Cardiac muscle cell (in vitro differentiated cells and primary cell): ENCODE results near the gene MAP7D2. TPM values are rescaled to one million over a fixed set of nuclear protein-coding genes. Genes with fewer than 3 reads are reported as not detected.

Experiments
- DNase-seq, 2 donors: peaks; one replicate each; pipeline versions ENCODE4 v3.0.0 to v3.0.0-alpha.2; 2010 to 2017; ENCODE audit warnings: low read depth in 1 of 2, low spot score in 1 of 2
- H3K27ac ChIP-seq: fragments of 200-600 bp; sonication (generic); 2 replicates; pipeline ENCODE4 v1.5.1; 2016
- H3K27me3 ChIP-seq: fragments of 200-600 bp; sonication (generic); 2 replicates; pipeline ENCODE4 v1.6.0; 2016; ENCODE audit warnings: control low read depth
- H3K36me3 ChIP-seq: fragments of 200-600 bp; sonication (generic); 2 replicates; pipeline ENCODE4 v1.5.1; 2016; ENCODE audit warnings: control low read depth
- H3K4me1 ChIP-seq: fragments of 200-600 bp; sonication (generic); 2 replicates; pipeline ENCODE4 v1.8.1; 2017; ENCODE audit warnings: low read depth, mild to moderate bottlenecking, mixed run types
- H3K4me3 ChIP-seq: fragments of 200-600 bp; sonication (generic); 2 replicates; pipeline ENCODE4 v1.5.1; 2016; ENCODE audit warnings: mild to moderate bottlenecking
- H3K9me3 ChIP-seq: fragments of 200-600 bp; sonication (generic); 2 replicates; pipeline ENCODE4 v1.5.1; 2017; ENCODE audit warnings: low read depth, mild to moderate bottlenecking, control low read depth
- CTCF ChIP-seq: IDR thresholded peaks from 2 replicates; pipeline ENCODE4 v1.5.1; 2012; ENCODE audit warnings: low read depth, mild to moderate bottlenecking, low read length
- polyA plus RNA-seq: library from polyadenylated mRNA; unstranded; fragments of >200 nt; fragmentation: Nextera tagmentation; extraction: Ambion mirVana; gene quantifications from 2 replicates; pipeline ENCODE4 v1.2.1, GENCODE V29; 2016
- total RNA-seq: library from RNA; depleted of rRNA; stranded (reverse); fragments of >200 nt; gene quantifications from 2 replicates; pipeline ENCODE4 v1.2.3, GENCODE V29; 2016

Gene MAP7D2
- total and polyA plus RNA-seq, 2 experiments from 2014 or later: 0.05 to 0.36 TPM

DNA sequence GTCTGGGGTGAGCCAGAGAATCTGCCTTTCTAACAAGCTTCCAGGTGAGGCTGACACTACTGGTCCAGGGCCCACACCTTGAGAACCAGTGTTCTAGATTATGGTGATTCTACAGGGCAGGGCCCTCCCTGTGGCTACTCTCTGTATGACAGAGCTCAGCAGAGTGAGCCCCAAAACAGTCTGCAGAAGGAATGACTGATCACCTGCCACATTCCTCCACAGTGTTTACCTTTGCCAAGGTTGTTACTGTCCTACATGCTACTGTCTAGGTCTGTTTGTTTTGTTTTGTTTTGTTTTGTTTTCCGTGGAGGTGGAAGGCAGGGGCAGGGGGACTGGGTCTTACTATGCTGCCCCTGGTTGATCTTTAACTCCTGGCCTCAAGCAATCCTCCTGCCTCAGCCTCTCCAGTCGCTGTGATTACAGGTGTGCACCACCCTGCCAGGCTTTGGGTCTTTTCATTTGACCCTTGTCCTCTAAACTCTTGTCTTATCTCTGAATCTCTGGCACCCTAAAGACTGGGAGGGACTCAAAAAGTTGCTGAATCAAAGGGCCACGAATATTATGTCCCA lies 45.1 kb downstream of the MAP7D2 start:
- TF ChIP-seq CTCF: no peak
- H3K4me1 ChIP-seq: no peaks in the 10 kb centered on the region
- H3K27ac ChIP-seq: no peak overlapping the region
- no peaks in the 10 kb centered on the region for H3K9me3 ChIP-seq
- DNase-seq: no peak
- H3K4me3 ChIP-seq: no peak overlapping the region
- H3K36me3 ChIP-seq: no peaks in the 10 kb centered on the region
- no peaks in the 10 kb centered on the region for H3K27me3 ChIP-seq

DNA sequence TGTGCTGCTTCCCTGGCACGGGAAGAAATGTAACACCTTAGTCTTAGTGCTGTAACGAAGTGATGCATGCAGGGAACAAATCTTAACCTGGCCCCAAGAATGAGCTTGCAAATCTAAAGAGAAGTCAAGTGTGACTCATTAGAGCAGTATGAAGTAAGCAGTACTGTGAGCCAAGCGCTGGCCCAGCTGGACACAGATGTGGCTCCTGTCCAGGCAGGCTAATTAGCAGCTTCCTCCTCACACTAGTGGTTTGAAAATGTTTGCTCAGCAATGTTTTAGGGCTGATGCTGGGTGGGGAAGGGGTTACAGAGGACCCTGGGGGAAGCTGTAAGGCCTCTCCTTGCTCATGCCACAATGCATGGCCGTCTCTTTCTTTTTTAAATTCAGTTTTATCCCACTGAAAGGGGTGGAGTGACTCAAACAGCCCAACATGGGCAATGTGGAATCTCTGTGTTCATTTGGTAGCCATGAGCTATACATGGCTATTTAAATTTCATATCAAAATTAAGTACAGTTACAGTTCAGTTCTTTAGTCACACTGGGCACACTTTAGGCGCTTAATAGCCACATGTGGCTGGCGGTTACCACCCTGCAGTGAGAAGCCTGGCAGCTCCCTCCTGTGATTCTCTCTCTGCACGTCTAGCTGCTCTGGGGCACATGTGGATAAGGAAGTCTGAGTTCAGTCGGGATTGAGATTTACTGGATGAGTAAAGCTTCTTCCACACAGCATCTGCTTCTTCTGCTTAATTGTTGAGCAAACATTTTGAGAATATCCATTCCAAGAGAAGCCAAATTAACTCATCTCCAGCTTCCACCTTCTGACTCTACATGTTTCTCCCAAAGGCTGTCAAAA lies 48.8 kb downstream of the MAP7D2 start:
- Histone ChIP-seq H3K9me3 (no peaks in the 10 kb centered on the region), H3K27me3 (no peaks in the 10 kb centered on the region), H3K4me3 (no peak overlapping the region), H3K4me1 (no peaks in the 10 kb centered on the region), H3K36me3 (no peaks in the 10 kb centered on the region), H3K27ac (no peak overlapping the region)
- peak in 1 of 2 donors; percentile 86 for DNase-seq
- no peak for TF ChIP-seq CTCF

- DNase-seq: peak; percentile 19 to 53
Measured at GRCh38 chrX:20066968-20067708, 49.6 kb downstream of the MAP7D2 start.

DNA sequence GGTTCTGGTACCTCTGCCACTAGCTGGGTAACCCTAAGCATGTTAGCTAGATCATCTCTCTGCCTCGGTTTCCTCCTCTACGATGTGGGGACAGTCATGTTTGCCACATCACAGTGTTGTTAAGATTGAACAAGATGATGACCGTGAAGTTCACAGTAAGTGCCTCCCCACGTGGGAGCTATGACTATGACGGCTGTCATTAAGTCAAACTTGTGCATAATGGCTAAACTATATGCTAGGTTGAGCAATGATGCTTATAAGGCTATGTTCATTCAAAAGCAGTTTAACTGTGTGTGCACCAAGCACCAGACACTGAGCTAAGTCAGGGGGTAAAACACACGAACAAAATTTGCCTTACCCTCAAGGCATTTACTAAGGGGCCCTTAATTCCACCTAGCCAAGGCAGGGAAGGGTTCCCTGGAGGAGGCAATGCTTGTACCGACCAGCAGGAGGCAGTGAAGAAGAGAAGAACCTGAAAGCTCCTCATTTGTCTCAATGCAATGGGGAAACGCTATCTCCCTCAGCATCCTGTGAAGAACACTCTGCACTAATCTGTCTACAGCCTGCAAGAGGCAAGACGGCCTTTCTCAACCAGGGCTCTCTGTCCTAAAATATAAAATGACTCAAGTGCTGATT lies 52.9 kb downstream of the MAP7D2 start:
- Histone ChIP-seq H3K36me3 (no peaks in the 10 kb centered on the region), H3K9me3 (no peaks in the 10 kb centered on the region), H3K4me1 (no peaks in the 10 kb centered on the region), H3K4me3 (no peak overlapping the region), H3K27me3 (no peaks in the 10 kb centered on the region), H3K27ac (no peak overlapping the region)
- TF ChIP-seq CTCF: peak; percentile 28
- peak in 1 of 2 donors; percentile 2 for DNase-seq

More at GRCh38 chrX:20066968-20067708, 49.6 kb downstream of the MAP7D2 start:
- H3K9me3 ChIP-seq: no peaks in the 10 kb centered on the region
- peak; percentile 38 for TF ChIP-seq CTCF
- no peaks in the 10 kb centered on the region for H3K27me3 ChIP-seq
- no peaks in the 10 kb centered on the region for H3K4me1 ChIP-seq
- no peak overlapping the region for H3K27ac ChIP-seq
- H3K36me3 ChIP-seq: no peaks in the 10 kb centered on the region
- no peak overlapping the region for H3K4me3 ChIP-seq

- Histone ChIP-seq H3K27ac (no peak overlapping the region), H3K27me3 (no peaks in the 10 kb centered on the region), H3K4me3 (no peak overlapping the region), H3K9me3 (no peaks in the 10 kb centered on the region), H3K4me1 (no peaks in the 10 kb centered on the region), H3K36me3 (no peaks in the 10 kb centered on the region)
- DNase-seq: no peak
- TF ChIP-seq CTCF: no peak
Measured at GRCh38 chrX:20063153-20063552, 53.6 kb downstream of the MAP7D2 start.
